WERI-Rb-1 (cell line): ENCODE measurements around the gene FGF21.

Experiments
- DNase-seq: peaks from one replicate; pipeline ENCODE4 v3.0.0-alpha.2; 2020
- H3K27ac ChIP-seq: fragments of 250-450 bp; sonication (Bioruptor Pico); 2 replicates; pipeline ENCODE4 v1.5.1; 2020; ENCODE audit warnings: mild to moderate bottlenecking, moderate library complexity
- H3K27me3 ChIP-seq: fragments of 250-450 bp; sonication (Bioruptor Pico); 2 replicates; pipeline ENCODE4 v1.5.1; 2021; ENCODE audit warnings: mild to moderate bottlenecking, low read depth, moderate library complexity; ENCODE audit not compliant: insufficient read depth, severe bottlenecking
- H3K36me3 ChIP-seq: fragments of 250-450 bp; sonication (Bioruptor Pico); 2 replicates; pipeline ENCODE4 v1.5.1; 2020; ENCODE audit warnings: mild to moderate bottlenecking, moderate library complexity
- H3K4me3 ChIP-seq: 2 replicates; pipeline ENCODE4 v1.5.1; 2011; ENCODE audit warnings: low read depth, mild to moderate bottlenecking, control low read depth, low read length
- H3K9me3 ChIP-seq: fragments of 250-450 bp; sonication (Bioruptor Pico); 2 replicates; pipeline ENCODE4 v1.5.1; 2021; ENCODE audit warnings: mild to moderate bottlenecking, moderate library complexity; ENCODE audit not compliant: severe bottlenecking
- CTCF ChIP-seq: IDR thresholded peaks from 2 replicates; pipeline ENCODE4 v1.5.1; 2011; ENCODE audit warnings: low read depth, mild to moderate bottlenecking, control low read depth, inconsistent platforms, low read length

Gene FGF21

GRCh38 chr19:48806818-48807589 is 51.7 kb downstream of the FGF21 start:
- Histone ChIP-seq H3K4me3 (no peak overlapping the region), H3K9me3 (no peaks in the 10 kb centered on the region), H3K36me3 (peaks cover 23% of the 10 kb centered on the region), H3K27ac (no peak overlapping the region), H3K27me3 (no peaks in the 10 kb centered on the region)
- no peak for TF ChIP-seq CTCF
- peak; percentile 41 for DNase-seq

GRCh38 chr19:48807590-48808308 is 52.4 kb downstream of the FGF21 start:
- peak; percentile 26; the same call in 1 of the 2 replicates for TF ChIP-seq CTCF
- Histone ChIP-seq H3K27ac (no peak overlapping the region), H3K4me3 (no peak overlapping the region), H3K36me3 (peaks cover 23% of the 10 kb centered on the region), H3K27me3 (no peaks in the 10 kb centered on the region), H3K9me3 (no peaks in the 10 kb centered on the region)
- DNase-seq: peak; percentile 39
